Measurements from ENCODE around the gene PTPRN2.

The PTPRN2 gene

GRCh38 chr7:158471716-158472115 is 115.9 kb downstream of the PTPRN2 start:
- no peak for TF ChIP-seq CTCF (IDR thresholded peaks at IDR 0.05; ENCODE audit: insufficient read depth, missing control alignments)
- FAIRE-seq, result no peak
- no peak for DNase-seq (ENCODE audit: insufficient read length, low spot score)

DNA sequence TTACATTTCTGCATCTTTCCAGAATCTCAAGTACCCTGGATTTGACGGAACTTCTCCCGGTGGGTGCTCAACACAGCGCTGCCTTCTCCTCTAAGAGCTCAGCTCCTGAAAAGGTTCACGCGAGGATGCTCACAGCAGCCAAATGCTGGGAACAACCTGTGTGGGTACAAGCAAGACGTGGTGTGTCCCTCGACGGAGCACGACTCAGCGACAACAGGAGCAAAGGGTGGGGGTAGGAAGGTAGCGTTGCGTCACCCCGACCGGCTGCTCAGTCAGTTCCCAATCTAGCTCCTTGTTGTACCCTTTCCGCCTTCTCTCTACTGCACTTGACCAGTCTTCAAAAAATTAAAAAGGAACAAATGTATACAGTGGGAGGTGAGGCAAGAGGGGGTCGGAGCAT is 117.3 kb downstream of the PTPRN2 start:
- DNase-seq (ENCODE audit: insufficient read length, low spot score) (no peak), FAIRE-seq (no peak)
- TF ChIP-seq CTCF (IDR thresholded peaks at IDR 0.05; ENCODE audit: insufficient read depth, missing control alignments), result no peak

GRCh38 chr7:158469396-158470051 is 118.1 kb downstream of the PTPRN2 start:
- TF ChIP-seq CTCF (IDR thresholded peaks at IDR 0.05; ENCODE audit: insufficient read depth, missing control alignments), result no peak
- FAIRE-seq (no peak), DNase-seq (ENCODE audit: insufficient read length, low spot score) (no peak)

GRCh38 chr7:158468700-158469296 is 118.8 kb downstream of the PTPRN2 start:
- DNase-seq (ENCODE audit: insufficient read length, low spot score) (no peak), FAIRE-seq (no peak)
- TF ChIP-seq CTCF (IDR thresholded peaks at IDR 0.05; ENCODE audit: insufficient read depth, missing control alignments), result no peak

GRCh38 chr7:158468181-158468580 is 119.4 kb downstream of the PTPRN2 start:
- no peak for DNase-seq (ENCODE audit: insufficient read length, low spot score)
- no peak for TF ChIP-seq CTCF (IDR thresholded peaks at IDR 0.05; ENCODE audit: insufficient read depth, missing control alignments)
- FAIRE-seq, result no peak

DNA sequence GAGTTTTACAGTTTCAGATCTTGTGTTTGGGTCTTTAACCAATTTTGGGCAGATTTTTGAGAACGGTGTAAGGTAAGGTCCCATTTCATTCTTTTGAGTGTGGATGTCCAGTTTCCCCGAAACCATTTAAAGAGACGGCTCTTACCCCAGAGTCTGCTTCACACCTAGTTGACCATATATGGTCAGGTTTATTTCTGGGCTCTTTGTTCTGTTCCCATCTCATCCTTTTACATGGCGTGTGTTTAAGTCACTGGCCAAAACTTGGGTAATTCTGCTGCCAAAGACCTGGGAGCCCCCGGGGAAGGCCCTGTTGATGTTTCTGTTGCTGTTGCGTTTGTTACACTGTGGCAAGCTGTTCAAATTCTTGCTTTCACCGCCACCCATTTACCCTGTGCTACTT is 120.1 kb downstream of the PTPRN2 start:
- TF ChIP-seq CTCF (IDR thresholded peaks at IDR 0.05; ENCODE audit: insufficient read depth, missing control alignments), result no peak
- FAIRE-seq (no peak), DNase-seq (ENCODE audit: insufficient read length, low spot score) (no peak)

DNA sequence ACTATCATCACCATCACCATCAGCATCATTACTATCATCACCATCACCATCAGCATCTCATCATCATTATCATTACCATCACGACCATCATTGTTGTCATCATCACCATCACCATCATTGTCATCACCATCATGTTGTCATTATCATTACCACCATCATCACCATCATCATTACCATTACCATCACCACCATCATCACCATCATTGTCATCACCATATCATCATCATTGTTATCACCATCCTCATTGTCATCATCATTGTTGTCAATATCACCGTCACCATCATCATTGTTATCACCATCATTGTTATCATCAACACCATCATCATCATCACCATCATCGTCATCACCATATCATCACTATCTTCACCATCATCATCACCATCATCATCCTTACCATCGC is 124.3 kb downstream of the PTPRN2 start:
- DNase-seq (ENCODE audit: insufficient read length, low spot score), result no peak
- TF ChIP-seq CTCF (IDR thresholded peaks at IDR 0.05; ENCODE audit: insufficient read depth, missing control alignments), result no peak
- no peak for FAIRE-seq
